IMR-90 (cell line): Measurements from ENCODE around the gene CLCA2. TPM values are rescaled to one million over a fixed set of nuclear protein-coding genes. Genes with fewer than 3 reads are reported as not detected.

Experiments
- ATAC-seq: fragments of 200-7000 bp; cut with Tn5 transposase; 2 replicates; pipeline ENCODE4 v1.9.1; 2020; ENCODE audit warnings: low read depth, mild to moderate bottlenecking, moderate library complexity
- BruUV-seq: library from RNA; stranded (reverse); fragments of 400-500 nt; replicated peaks from 2 replicates; lab custom pipeline; 2021; lab: Mats Ljungman, UMichigan
- CTCF ChIA-PET: fragments of 300-600 bp; formaldehyde crosslinking; extraction: SDS; loops from one replicate; lab custom pipeline; 2021; ENCODE audit warnings: antibody characterized with exemption; lab: Yijun Ruan, JAX
- POLR2A ChIA-PET: fragments of 300-600 bp; sonication (Branson Sonifier 250); formaldehyde crosslinking; loops from one replicate; lab custom pipeline; 2022; ENCODE audit warnings: antibody characterized with exemption; ENCODE audit not compliant: unreplicated experiment; lab: Charles Lee
- DNase-seq: peaks from one replicate; pipeline ENCODE4 v3.0.0; 2013
- H2AFZ ChIP-seq: replicated peaks from 2 replicates; pipeline ENCODE3; 2013; ENCODE audit warnings: low read length, mild to moderate bottlenecking; ENCODE audit not compliant: poor library complexity
- H2AK5ac ChIP-seq: 2 replicates; pipeline ENCODE4 v1.6.1; 2013; ENCODE audit warnings: low read depth, low read length, inconsistent platforms
- H2AK9ac ChIP-seq: replicated peaks from 2 replicates; pipeline ENCODE3; 2013; ENCODE audit warnings: mild to moderate bottlenecking, low read depth, low read length, moderate library complexity; ENCODE audit not compliant: poor library complexity
- H2BK120ac ChIP-seq: 2 replicates; pipeline ENCODE4 v1.6.1; 2013; ENCODE audit warnings: low read depth, low read length, inconsistent platforms
- H2BK15ac ChIP-seq: 3 replicates; pipeline ENCODE4 v1.6.1; 2013; ENCODE audit warnings: low read depth, low read length, inconsistent platforms
- H2BK20ac ChIP-seq: 2 replicates; pipeline ENCODE4 v1.6.1; 2013; ENCODE audit warnings: low read depth, mild to moderate bottlenecking, inconsistent platforms, low read length, moderate library complexity
- H2BK5ac ChIP-seq: 2 replicates; pipeline ENCODE4 v1.6.1; 2013; ENCODE audit warnings: mild to moderate bottlenecking, low read depth, low read length, inconsistent platforms; ENCODE audit not compliant: poor library complexity, severe bottlenecking
- H3K14ac ChIP-seq: replicated peaks from 2 replicates; pipeline ENCODE4 v1.6.1; 2013; ENCODE audit warnings: low read depth, low read length, inconsistent platforms
- H3K18ac ChIP-seq: 2 replicates; pipeline ENCODE4 v1.6.1; 2013; ENCODE audit warnings: low read depth, low read length, control low read depth
- H3K23ac ChIP-seq: 2 replicates; pipeline ENCODE4 v1.6.1; 2013; ENCODE audit warnings: low read depth, low read length, inconsistent platforms
- H3K27ac ChIP-seq: 2 replicates; pipeline ENCODE4 v1.5.1; 2013; ENCODE audit warnings: mild to moderate bottlenecking, control low read depth, low read length; ENCODE audit not compliant: insufficient read depth
- H3K27me3 ChIP-seq: 2 replicates; pipeline ENCODE4 v1.6.1; 2013; ENCODE audit warnings: low read length; ENCODE audit not compliant: control insufficient read depth, insufficient read depth
- H3K36me3 ChIP-seq: 2 replicates; pipeline ENCODE4 v1.6.1; 2013; ENCODE audit warnings: low read length, mixed read lengths; ENCODE audit not compliant: control insufficient read depth, insufficient read depth
- H3K4ac ChIP-seq: 2 replicates; pipeline ENCODE4 v1.6.1; 2013; ENCODE audit warnings: low read depth, low read length, inconsistent platforms
- H3K4me1 ChIP-seq: 2 replicates; pipeline ENCODE4 v1.6.1; 2013; ENCODE audit warnings: low read length, mixed read lengths; ENCODE audit not compliant: control insufficient read depth, insufficient read depth
- H3K4me2 ChIP-seq: 2 replicates; pipeline ENCODE4 v1.6.1; 2013; ENCODE audit warnings: low read depth, mild to moderate bottlenecking, control low read depth, low read length, moderate library complexity
- H3K4me3 ChIP-seq: 2 replicates; pipeline ENCODE4 v1.5.1; 2013; ENCODE audit warnings: low read depth, mild to moderate bottlenecking, control low read depth, low read length, moderate library complexity; ENCODE audit not compliant: insufficient read depth
- H3K56ac ChIP-seq: 2 replicates; pipeline ENCODE4 v1.6.1; 2013; ENCODE audit warnings: low read length, inconsistent platforms; ENCODE audit not compliant: insufficient read depth; ENCODE audit errors: extremely low read depth
- H3K79me1 ChIP-seq, 2 experiments: 2 replicates each; pipeline ENCODE4 v1.6.1; 2013; ENCODE audit warnings: low read length in 2 of 2, inconsistent platforms in 1 of 2, low read depth in 1 of 2
- H3K9ac ChIP-seq: 2 replicates; pipeline ENCODE4 v1.6.1; 2013; ENCODE audit warnings: low read depth, low read length, control low read depth
- H3K9me1 ChIP-seq: 2 replicates; pipeline ENCODE4 v1.6.1; 2013; ENCODE audit warnings: low read length, inconsistent platforms; ENCODE audit not compliant: insufficient read depth
- H3K9me3 ChIP-seq: 2 replicates; pipeline ENCODE4 v1.6.1; 2013; ENCODE audit warnings: low read length; ENCODE audit not compliant: control insufficient read depth, insufficient read depth
- H4K20me1 ChIP-seq: 2 replicates; pipeline ENCODE4 v1.6.1; 2013; ENCODE audit warnings: low read length, inconsistent platforms; ENCODE audit not compliant: insufficient read depth
- H4K5ac ChIP-seq: 2 replicates; pipeline ENCODE4 v1.6.1; 2013; ENCODE audit warnings: mild to moderate bottlenecking, low read depth, low read length, control low read depth
- H4K8ac ChIP-seq, 2 experiments: 2 replicates each; pipeline ENCODE4 v1.6.1; 2013; ENCODE audit warnings: low read depth in 2 of 2, low read length in 2 of 2, control low read depth in 1 of 2, inconsistent platforms in 1 of 2
- H4K91ac ChIP-seq: 2 replicates; pipeline ENCODE4 v1.6.1; 2013; ENCODE audit warnings: low read depth, low read length, inconsistent platforms; ENCODE audit not compliant: insufficient read depth
- BHLHE40 ChIP-seq: fragments of 150-350 bp; IDR thresholded peaks from 2 replicates; pipeline ENCODE4 v1.6.1; 2016; ENCODE audit warnings: mild to moderate bottlenecking, low read depth, low read length
- CEBPB ChIP-seq: IDR thresholded peaks from 2 replicates; pipeline ENCODE4 v1.6.1; 2012; ENCODE audit warnings: low read depth, low read length, improper control_type of control experiment
- CHD1 ChIP-seq: IDR thresholded peaks from 2 replicates; pipeline ENCODE4 v1.6.1; 2012; ENCODE audit warnings: low read depth, low read length, improper control_type of control experiment
- ELK1 ChIP-seq: fragments of 150-350 bp; IDR thresholded peaks from 2 replicates; pipeline ENCODE4 v1.6.1; 2016; ENCODE audit warnings: low read depth, mild to moderate bottlenecking, low read length, moderate library complexity, borderline replicate concordance
- MAFK ChIP-seq: IDR thresholded peaks from 2 replicates; pipeline ENCODE4 v1.6.1; 2012; ENCODE audit warnings: low read depth, low read length, improper control_type of control experiment
- POLR2A ChIP-seq: IDR thresholded peaks from 2 replicates; pipeline ENCODE4 v1.6.1; 2012; ENCODE audit warnings: mild to moderate bottlenecking, low read depth, low read length
- RAD21 ChIP-seq: IDR thresholded peaks from 2 replicates; pipeline ENCODE4 v1.6.1; 2012; ENCODE audit warnings: low read length, improper control_type of control experiment
- RFX5 ChIP-seq: IDR thresholded peaks from 2 replicates; pipeline ENCODE4 v1.8.0; 2012; ENCODE audit warnings: low read depth, mild to moderate bottlenecking, low read length, moderate library complexity
- dilution Hi-C: fragments of 300-500 bp; cut with HindIII; formaldehyde crosslinking; loops from one replicate; pipeline ENCODE4 v1.14.3; 2018; ENCODE audit warnings: low sequenced_read_pairs; ENCODE audit not compliant: unreplicated experiment
- in situ Hi-C: fragments of 300-500 bp; cut with MboI; formaldehyde crosslinking; loops from 3 replicates; pipeline ENCODE4 v1.14.3; 2019; ENCODE audit warnings: low sequenced_read_pairs, inconsistent platforms, mixed read lengths
- intact Hi-C: fragments of 100-400 bp; cut with micrococcal nuclease; formaldehyde crosslinking; loops from 2 replicates; pipeline ENCODE4 v1.10.0; 2022
- polyA plus RNA-seq, 3 experiments: library from polyadenylated mRNA; depleted of rRNA; stranded (reverse); fragments of >200 nt; gene quantifications; 2 replicates each; pipeline ENCODE4 v1.2.3, GENCODE V29; 2012; ENCODE audit warnings: low replicate concordance in 1 of 3
- total RNA-seq: library from RNA; depleted of rRNA; stranded (reverse); fragments of >200 nt; gene quantifications from 2 replicates; pipeline ENCODE4 v1.2.3, GENCODE V29; 2012
- TF ChIP-seq, protein P1 (sequence below): conservative IDR thresholded peaks from 2 replicates; pipeline ENCODE4 v1.5.1; 2012; ENCODE audit warnings: mild to moderate bottlenecking, low read depth, low read length, improper control_type of control experiment

Gene CLCA2
- total and polyA plus RNA-seq, 2 of the 4 experiments (the other 2 are of a cell fraction): 0.09 to 0.18 TPM

DNA sequence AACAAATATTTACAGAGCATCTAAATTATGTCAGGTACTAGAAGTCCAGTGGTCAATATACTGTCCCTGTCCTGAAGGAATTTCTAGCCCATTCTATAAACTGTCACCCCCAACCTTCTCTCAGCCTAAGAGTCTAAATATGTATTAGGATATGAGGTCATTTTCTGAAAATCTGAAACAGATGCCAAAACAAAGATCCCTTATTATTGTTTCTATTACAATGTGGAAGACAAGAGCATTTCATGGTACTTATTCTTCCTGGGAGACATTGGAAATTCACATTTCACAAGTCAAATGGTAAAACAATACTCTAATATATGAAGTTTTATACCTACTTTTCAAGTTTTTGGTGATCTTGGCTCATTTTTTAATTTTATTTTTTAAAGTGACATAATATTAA lies 47.3 kb downstream of the CLCA2 start:
- H2BK5ac ChIP-seq: no peak overlapping the region
- no peak overlapping the region for H2AK9ac ChIP-seq
- no peak overlapping the region for H4K91ac ChIP-seq
- no peak overlapping the region for H2BK15ac ChIP-seq
- H3K9me1 ChIP-seq: no peaks in the 10 kb centered on the region
- no peak overlapping the region for H3K23ac ChIP-seq
- no peak overlapping the region for H3K4ac ChIP-seq
- DNase-seq (no peak), ATAC-seq (no peak)
- H4K5ac ChIP-seq: no peak overlapping the region
- H3K14ac ChIP-seq: no peak overlapping the region
- no peak overlapping the region for H2AK5ac ChIP-seq
- no peak overlapping the region for H3K4me3 ChIP-seq
- dilution Hi-C loops (no loop called here), intact Hi-C loops (loop anchor here (5.0 to 10.0 kb wide), 4 partner anchors 216 to 614 kb away; no protein-coding TSS in a partner anchor), in situ Hi-C loops (no loop called here)
- no peaks in the 10 kb centered on the region for H3K36me3 ChIP-seq
- H3K27me3 ChIP-seq: peaks cover 18% of the 10 kb centered on the region
- H3K4me2 ChIP-seq: no peak overlapping the region
- H3K56ac ChIP-seq: no peak overlapping the region
- 0 out of 2 replicates have a peak, but pooled peaks cover 3% of the 10 kb centered on the region for H3K4me1 ChIP-seq
- H4K8ac ChIP-seq: no peak overlapping the region
- ChIA-PET CTCF (no interaction called here), POLR2A (no interaction called here)
- no peak overlapping the region for H3K18ac ChIP-seq
- no peak overlapping the region for H2BK120ac ChIP-seq
- H3K9ac ChIP-seq: no peak overlapping the region
- H3K9me3 ChIP-seq: no peaks in the 10 kb centered on the region
- BruUV-seq: no TSS peak
- H2AFZ ChIP-seq: no peak overlapping the region
- no peak overlapping the region for H2BK20ac ChIP-seq
- H3K27ac ChIP-seq: no peak overlapping the region
- no peaks in the 10 kb centered on the region for H3K79me1 ChIP-seq
- H4K20me1 ChIP-seq: no peaks in the 10 kb centered on the region
- TF ChIP-seq RFX5 (no peak), BHLHE40 (no peak), MAFK (no peak), POLR2A (no peak), RAD21 (no peak), CHD1 (no peak), CEBPB (no peak), ELK1 (no peak)
- TF ChIP-seq, protein P1, sequence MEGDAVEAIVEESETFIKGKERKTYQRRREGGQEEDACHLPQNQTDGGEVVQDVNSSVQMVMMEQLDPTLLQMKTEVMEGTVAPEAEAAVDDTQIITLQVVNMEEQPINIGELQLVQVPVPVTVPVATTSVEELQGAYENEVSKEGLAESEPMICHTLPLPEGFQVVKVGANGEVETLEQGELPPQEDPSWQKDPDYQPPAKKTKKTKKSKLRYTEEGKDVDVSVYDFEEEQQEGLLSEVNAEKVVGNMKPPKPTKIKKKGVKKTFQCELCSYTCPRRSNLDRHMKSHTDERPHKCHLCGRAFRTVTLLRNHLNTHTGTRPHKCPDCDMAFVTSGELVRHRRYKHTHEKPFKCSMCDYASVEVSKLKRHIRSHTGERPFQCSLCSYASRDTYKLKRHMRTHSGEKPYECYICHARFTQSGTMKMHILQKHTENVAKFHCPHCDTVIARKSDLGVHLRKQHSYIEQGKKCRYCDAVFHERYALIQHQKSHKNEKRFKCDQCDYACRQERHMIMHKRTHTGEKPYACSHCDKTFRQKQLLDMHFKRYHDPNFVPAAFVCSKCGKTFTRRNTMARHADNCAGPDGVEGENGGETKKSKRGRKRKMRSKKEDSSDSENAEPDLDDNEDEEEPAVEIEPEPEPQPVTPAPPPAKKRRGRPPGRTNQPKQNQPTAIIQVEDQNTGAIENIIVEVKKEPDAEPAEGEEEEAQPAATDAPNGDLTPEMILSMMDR: no peak
